Activated naive CD4-positive, alpha-beta T cell treated with anti-CD3 and anti-CD28 coated beads, Interleukin-2, amount 50 U/mL, for 16 hours (primary cell): ENCODE data around the gene TBCCD1.

Source experiments
- DNase-seq: peaks from one replicate; pipeline ENCODE4 v3.0.0-alpha.2; 2020

TBCCD1 gene

DNA sequence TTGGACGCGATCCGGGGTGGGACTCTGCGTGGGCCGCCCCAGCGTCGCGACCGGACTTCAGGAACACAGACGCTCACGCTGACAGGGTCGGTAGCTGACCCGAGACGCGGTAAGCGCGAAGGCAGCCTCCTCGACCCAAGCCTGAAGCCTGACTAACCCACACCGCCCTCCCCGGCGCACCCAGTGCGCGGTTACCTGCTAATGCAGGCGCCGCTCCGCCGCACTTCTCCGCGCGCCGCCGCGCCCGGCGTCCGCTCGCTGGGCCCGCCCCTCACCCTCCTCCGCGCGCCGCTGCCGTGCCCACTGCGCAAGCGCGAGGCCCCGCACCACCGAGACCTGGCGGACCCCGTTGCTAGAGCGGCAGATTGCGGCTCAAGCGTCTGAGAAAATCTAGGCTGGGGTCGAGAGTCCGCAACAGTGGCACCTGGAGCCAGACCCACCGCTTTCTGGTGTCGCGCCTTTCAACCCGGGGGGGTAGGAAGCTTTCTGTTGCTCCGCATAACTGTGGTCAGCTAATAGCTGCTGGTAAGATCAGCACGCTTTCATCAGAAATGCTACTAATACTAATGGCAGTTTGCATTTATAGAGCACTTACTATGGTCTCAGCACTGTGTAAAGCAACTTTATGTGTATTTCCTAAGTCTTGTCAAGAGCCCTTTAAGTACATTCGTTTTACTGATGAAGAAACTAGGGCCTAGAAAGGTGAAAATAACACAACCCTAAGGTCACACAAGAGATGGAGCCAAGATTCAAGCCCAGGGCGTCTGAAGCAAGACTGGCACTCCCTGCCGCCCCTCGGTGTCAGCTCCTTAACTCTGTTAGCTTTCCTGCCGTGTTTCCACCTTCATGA is at the start of gene TBCCD1:
TSS of gene TBCCD1 (minus strand) at position 268 of the 850 bp plus-strand sequence. CDS start 3,010 bp downstream, outside the sequence.
- DNase-seq = peak; percentile 90

- DNase-seq = no peak
Measured at GRCh38 chr3:186616299-186616617, 49.1 kb upstream of the TBCCD1 start.

GRCh38 chr3:186614597-186615483 is 47.7 kb upstream of the TBCCD1 start:
- peak; percentile 72 for DNase-seq

GRCh38 chr3:186614266-186614596 is 47.1 kb upstream of the TBCCD1 start:
- DNase-seq = no peak

DNA sequence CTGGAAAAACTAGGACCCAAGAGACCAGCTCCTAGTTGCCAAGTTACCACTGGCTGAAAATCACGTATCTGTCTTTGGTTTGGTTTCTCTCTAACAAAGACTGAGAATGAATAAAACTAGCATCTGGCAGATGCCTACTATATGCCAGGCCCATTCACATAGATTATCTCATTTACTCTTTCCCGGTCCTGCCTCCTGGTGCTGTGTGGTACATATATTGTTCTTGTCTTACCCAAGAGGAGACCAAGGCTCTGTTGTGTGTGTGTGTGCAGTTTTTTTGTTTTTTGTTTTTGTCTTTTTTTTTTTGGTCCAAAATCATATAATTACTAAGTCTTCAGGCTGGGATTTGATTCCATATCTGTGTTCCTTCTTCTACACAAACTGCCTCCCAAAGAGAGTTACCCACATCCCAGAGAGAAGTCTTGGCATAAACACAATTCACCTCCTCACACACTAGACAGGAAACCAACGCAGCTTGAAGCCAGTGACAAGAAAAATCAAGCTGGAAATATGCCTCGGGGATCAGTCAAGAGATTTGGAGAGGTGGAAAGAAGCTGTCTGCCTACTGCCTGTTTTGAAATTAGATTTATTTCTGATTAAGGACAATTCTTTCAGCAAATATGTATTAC is 46.6 kb upstream of the TBCCD1 start:
- no peak for DNase-seq

- DNase-seq = no peak
Measured at GRCh38 chr3:186612721-186613636, 45.8 kb upstream of the TBCCD1 start, which contains the start of gene AHSG. Gene AHSG, plus strand, starts transcription at chr3:186613060. Its CDS starts 82 bp downstream, at chr3:186613142.

GRCh38 chr3:186612065-186612464 is 44.9 kb upstream of the TBCCD1 start:
- no peak for DNase-seq

DNA sequence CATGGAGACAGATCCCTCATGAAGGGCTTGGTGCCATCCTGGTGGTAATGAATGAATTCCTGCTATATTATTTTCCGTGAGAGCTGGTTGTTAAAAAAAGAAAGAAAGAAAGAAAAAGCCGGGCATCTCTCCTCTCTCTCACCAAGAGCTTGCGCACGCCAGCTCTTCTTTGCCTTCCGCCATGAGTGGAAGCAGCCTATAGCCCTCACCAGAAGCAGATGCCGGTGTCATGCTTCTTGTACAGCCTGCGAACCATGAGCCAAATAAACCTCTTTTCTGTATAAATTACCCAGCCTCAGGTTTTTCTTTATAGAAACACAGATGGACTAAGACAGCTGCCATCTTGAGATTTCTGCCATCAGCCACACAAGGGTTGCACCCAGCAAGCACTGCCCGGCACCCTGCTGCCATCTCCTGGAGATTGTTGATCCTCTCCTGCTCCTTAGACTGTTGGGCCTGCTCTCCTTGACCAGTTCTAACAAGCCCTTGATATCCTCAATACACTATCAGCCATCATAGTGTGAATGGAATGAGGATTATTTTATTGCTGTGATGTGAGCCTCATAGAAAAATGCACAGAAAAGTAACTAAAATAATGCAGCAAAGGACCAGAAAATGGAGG is 42.2 kb upstream of the TBCCD1 start:
- DNase-seq = no peak

DNA sequence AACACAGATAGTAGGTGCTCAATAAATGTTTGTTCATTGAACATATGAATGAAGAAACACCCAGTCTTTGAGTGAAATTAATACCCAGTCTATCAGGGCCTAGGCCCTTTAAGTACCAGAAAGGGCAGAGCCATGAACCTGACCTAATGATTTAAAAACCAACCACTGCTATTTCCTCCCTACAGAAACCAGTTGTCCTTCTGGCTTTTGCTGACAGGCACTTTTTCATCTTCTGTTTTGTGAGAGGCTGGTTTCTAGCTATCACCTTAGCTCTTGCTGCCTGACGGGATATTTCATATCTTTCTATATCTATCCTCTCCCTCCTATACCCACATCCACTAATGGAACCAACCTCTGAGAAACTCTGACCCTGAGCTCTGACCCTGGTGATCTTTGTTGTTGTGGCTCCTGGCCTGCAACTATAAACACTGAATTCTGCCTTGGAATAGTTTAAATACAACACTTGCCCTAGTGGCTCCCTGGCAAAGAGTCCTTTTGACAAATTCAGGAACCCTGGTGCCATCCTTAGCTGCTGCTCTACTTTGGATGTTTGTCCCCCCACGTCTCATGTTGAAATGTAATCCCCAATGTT is 41.6 kb upstream of the TBCCD1 start:
- no peak for DNase-seq

- DNase-seq = no peak
Measured at GRCh38 chr3:186605561-186606545, 38.7 kb upstream of the TBCCD1 start.

GRCh38 chr3:186605078-186605477 is 37.9 kb upstream of the TBCCD1 start:
- no peak for DNase-seq

GRCh38 chr3:186603159-186603558 is 36.0 kb upstream of the TBCCD1 start:
- no peak for DNase-seq

DNA sequence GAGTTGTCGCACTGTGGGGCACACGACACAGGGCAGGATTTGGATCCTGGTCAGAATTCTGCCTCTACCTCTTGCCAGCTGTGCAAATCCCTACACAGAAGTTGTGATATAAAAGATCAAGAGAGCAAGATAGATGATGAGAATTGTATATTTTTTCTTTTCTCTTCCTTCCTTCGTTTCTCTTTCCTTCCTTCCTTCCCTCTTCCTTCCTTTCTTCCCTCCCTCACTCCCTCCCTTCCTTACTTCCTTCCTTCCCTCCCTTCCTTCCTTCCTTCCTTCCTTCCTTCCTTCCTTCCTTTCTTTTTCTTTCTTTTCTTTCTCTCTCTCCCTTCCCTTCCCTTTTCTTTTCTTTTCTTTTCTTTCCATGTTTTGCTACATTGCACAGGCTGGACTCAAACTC is 33.8 kb upstream of the TBCCD1 start:
- DNase-seq = no peak

DNA sequence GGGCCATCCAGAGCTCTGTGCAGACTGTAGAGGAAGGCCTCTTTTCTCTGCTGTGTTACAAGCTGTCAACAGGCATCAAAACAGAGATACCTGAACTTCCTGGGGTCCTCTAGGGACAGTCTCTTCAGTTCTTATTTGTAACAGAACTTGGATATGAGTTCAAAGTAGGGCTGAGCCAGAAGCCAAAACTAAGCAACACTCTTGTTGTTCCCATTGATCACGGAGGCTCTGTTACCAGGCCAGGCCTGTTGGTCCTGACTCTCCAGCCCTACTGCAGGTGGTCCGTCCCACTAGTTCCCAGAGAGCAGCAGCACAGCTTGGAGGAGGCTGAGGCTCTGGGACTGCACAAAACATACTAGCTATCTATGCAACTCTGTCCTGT is 32.6 kb upstream of the TBCCD1 start:
- DNase-seq = no peak

DNA sequence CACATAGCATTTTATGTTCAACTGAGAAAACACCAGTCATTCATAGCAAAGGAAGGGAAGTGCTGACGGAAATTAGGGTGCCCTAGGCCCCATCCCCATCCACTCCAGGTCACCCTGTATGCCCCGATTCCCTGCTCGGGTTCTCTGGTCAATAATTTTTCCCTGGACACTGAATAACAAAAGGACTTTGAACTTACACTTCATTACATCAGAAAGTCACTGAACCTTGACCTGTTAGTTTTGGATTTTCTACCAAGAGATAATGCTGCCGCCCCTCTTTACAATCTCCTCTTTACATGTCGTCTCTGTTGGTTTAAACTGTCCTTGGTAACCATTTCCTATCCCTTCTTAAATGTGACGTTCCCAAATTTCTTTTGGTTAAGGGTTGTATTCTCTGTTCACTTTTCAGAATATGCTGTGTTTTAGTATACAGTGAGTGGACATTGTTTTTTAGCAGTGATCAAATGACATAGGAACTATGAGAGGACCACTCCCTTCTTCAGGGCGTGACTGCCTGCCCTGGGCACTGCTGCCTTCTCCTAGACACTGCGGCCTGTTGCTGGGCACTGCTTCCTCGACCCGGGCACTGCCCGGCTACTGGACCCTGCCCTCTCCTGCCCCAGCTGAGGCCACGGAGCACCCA is 32.1 kb upstream of the TBCCD1 start:
- DNase-seq = no peak

- DNase-seq = no peak
Measured at GRCh38 chr3:186598794-186599141, 31.6 kb upstream of the TBCCD1 start.

- DNase-seq = no peak
Measured at GRCh38 chr3:186598108-186598784, 31.1 kb upstream of the TBCCD1 start.

- DNase-seq = no peak
Measured at GRCh38 chr3:186596568-186597287, 29.6 kb upstream of the TBCCD1 start.
